ENCODE measurements around the gene RIMS4. TPM values are rescaled to one million over a fixed set of nuclear protein-coding genes. Genes with fewer than 3 reads are reported as not detected.

Gene RIMS4
- total and polyA plus RNA-seq, 2 donors (not counting 1 experiment from before 2014, with no cell fraction given), result not detected

GRCh38 chr20:44768854-44769480 lies 41.4 kb downstream of the RIMS4 start:
- H3K4me1 Mint-ChIP-seq, result peaks cover 15% of the 10 kb centered on the region
- H3K27me3 ChIP-seq (replicated peaks in 1 of 4; ENCODE audit: control extremely low read depth in 1 of 4, control insufficient read depth in 3 of 4, insufficient read depth in 4 of 4, low read length in 3 of 4), result peaks cover 0 to 3% (median 0%) of the 10 kb centered on the region in 4 experiments
- TF ChIP-seq CTCF (IDR thresholded peaks at IDR 0.05) (no peak), EZH2 (IDR thresholded peaks at IDR 0.05; ENCODE audit: borderline replicate concordance, insufficient read depth, low read depth, low read length, poor library complexity, severe bottlenecking) (no peak)
- H3K36me3 ChIP-seq (replicated peaks in 1 of 2; ENCODE audit: control extremely low read depth in 1 of 2, control insufficient read depth in 1 of 2, extremely low read depth in 1 of 2, insufficient read depth in 2 of 2, low read length in 1 of 2), result no peaks in the 10 kb centered on the region
- intact Hi-C loops (cut with micrococcal nuclease), result no loop called here
- peaks cover 0 to 5% (median 0%) of the 10 kb centered on the region in 3 donors for H3K9me3 ChIP-seq (ENCODE audit: control extremely low read depth in 1 of 3, control insufficient read depth in 2 of 3, insufficient read depth in 1 of 3, low read length in 2 of 3)
- H3K4me3 Mint-ChIP-seq, result peak overlapping the region; percentile 10
- H3K9me3 Mint-ChIP-seq (ENCODE audit: insufficient read depth), result no peaks in the 10 kb centered on the region
- CTCF ChIA-PET, result interaction anchor here (2.0 kb wide), 1 partner anchor 21 kb away, joined by 5 read pairs; no protein-coding TSS in a partner anchor
- POLR2A ChIA-PET, result no interaction called here
- H3K4me1 ChIP-seq (ENCODE audit: control insufficient read depth in 2 of 2, insufficient read depth in 2 of 2, low read length in 2 of 2), result peaks cover 5 to 9% of the 10 kb centered on the region in 2 donors
- no peak overlapping the region for H3K4me2 ChIP-seq (replicated peaks; ENCODE audit: low read depth, low read length, poor library complexity, severe bottlenecking)
- H4K20me1 ChIP-seq (ENCODE audit: control insufficient read depth, insufficient read depth, low read length, poor library complexity, severe bottlenecking), result no peaks in the 10 kb centered on the region
- DNase-seq (peak; percentile 28), ATAC-seq (ENCODE audit: low read depth) (peak; percentile 49)
- peak overlapping the region; percentile 32 for H2AFZ ChIP-seq (ENCODE audit: insufficient read depth, low read depth, low read length, poor library complexity, severe bottlenecking)
- H3K27ac ChIP-seq (ENCODE audit: low read length in 2 of 2), result no peak overlapping the region
- peaks cover 23% of the 10 kb centered on the region for H3K27me3 Mint-ChIP-seq
- H3K27ac Mint-ChIP-seq, result no peak overlapping the region
- 26% methylated on average over 5 of the region's 5 CpGs for WGBS (ENCODE audit: insufficient coverage)
- no peaks in the 10 kb centered on the region for H3K79me2 ChIP-seq (ENCODE audit: control insufficient read depth, insufficient read depth, low read length)
- no peak overlapping the region for H3K9ac ChIP-seq (ENCODE audit: low read length)
- no peak overlapping the region for H3K4me3 ChIP-seq (ENCODE audit: control extremely low read depth in 1 of 5, extremely low read depth in 1 of 5, insufficient read depth in 1 of 5, low read depth in 2 of 5, low read length in 4 of 5)

GRCh38 chr20:44768256-44768655 lies 42.1 kb downstream of the RIMS4 start:
- H3K4me3 ChIP-seq (ENCODE audit: control extremely low read depth in 1 of 5, extremely low read depth in 1 of 5, insufficient read depth in 1 of 5, low read depth in 2 of 5, low read length in 4 of 5), result no peak overlapping the region
- no peak for DNase-seq
- H3K9me3 Mint-ChIP-seq (ENCODE audit: insufficient read depth), result no peaks in the 10 kb centered on the region
- ChIA-PET CTCF (interaction anchor here (0.6 to 2.0 kb wide), 2 partner anchors 21 to 98 kb away, joined by 5 read pairs; no protein-coding TSS in a partner anchor), POLR2A (no interaction called here)
- peaks cover 15% of the 10 kb centered on the region for H3K4me1 Mint-ChIP-seq
- no peaks in the 10 kb centered on the region for H3K79me2 ChIP-seq (ENCODE audit: control insufficient read depth, insufficient read depth, low read length)
- WGBS (ENCODE audit: insufficient coverage), result 94% methylated on average over 7 of the region's 8 CpGs
- peaks cover 5 to 9% of the 10 kb centered on the region in 2 donors for H3K4me1 ChIP-seq (ENCODE audit: control insufficient read depth in 2 of 2, insufficient read depth in 2 of 2, low read length in 2 of 2)
- H3K27me3 Mint-ChIP-seq, result peaks cover 25% of the 10 kb centered on the region
- intact Hi-C loops (cut with micrococcal nuclease), result no loop called here
- no peak overlapping the region for H3K9ac ChIP-seq (ENCODE audit: low read length)
- no peaks in the 10 kb centered on the region for H4K20me1 ChIP-seq (ENCODE audit: control insufficient read depth, insufficient read depth, low read length, poor library complexity, severe bottlenecking)
- H3K27ac Mint-ChIP-seq, result no peak overlapping the region
- no peak overlapping the region for H2AFZ ChIP-seq (ENCODE audit: insufficient read depth, low read depth, low read length, poor library complexity, severe bottlenecking)
- H3K4me2 ChIP-seq (replicated peaks; ENCODE audit: low read depth, low read length, poor library complexity, severe bottlenecking), result no peak overlapping the region
- peaks cover 0 to 5% (median 0%) of the 10 kb centered on the region in 3 donors for H3K9me3 ChIP-seq (ENCODE audit: control extremely low read depth in 1 of 3, control insufficient read depth in 2 of 3, insufficient read depth in 1 of 3, low read length in 2 of 3)
- no peak for TF ChIP-seq CTCF (IDR thresholded peaks at IDR 0.05)
- no peak for TF ChIP-seq EZH2 (IDR thresholded peaks at IDR 0.05; ENCODE audit: borderline replicate concordance, insufficient read depth, low read depth, low read length, poor library complexity, severe bottlenecking)
- no peaks in the 10 kb centered on the region for H3K36me3 ChIP-seq (replicated peaks in 1 of 2; ENCODE audit: control extremely low read depth in 1 of 2, control insufficient read depth in 1 of 2, extremely low read depth in 1 of 2, insufficient read depth in 2 of 2, low read length in 1 of 2)
- ATAC-seq (ENCODE audit: low read depth), result no peak
- H3K27me3 ChIP-seq (replicated peaks in 1 of 4; ENCODE audit: control extremely low read depth in 1 of 4, control insufficient read depth in 3 of 4, insufficient read depth in 4 of 4, low read length in 3 of 4), result peaks cover 0 to 2% (median 0%) of the 10 kb centered on the region in 4 experiments
- H3K27ac ChIP-seq (ENCODE audit: low read length in 2 of 2), result no peak overlapping the region
- H3K4me3 Mint-ChIP-seq, result no peak overlapping the region

Data from B cell (primary cell).